DOHH2 (cell line): ENCODE data around the gene MYLK.

Experiments
- H3F3A ChIP-seq: fragments of 200-600 bp; sonication (generic), shearing (Covaris generic); 2 replicates; pipeline ENCODE4 v1.6.0; 2016; ENCODE audit warnings: antibody characterized with exemption, mild to moderate bottlenecking; ENCODE audit not compliant: control insufficient read depth, insufficient read depth
- H3K27ac ChIP-seq: fragments of 200-600 bp; sonication (generic); 2 replicates; pipeline ENCODE4 v1.5.1; 2014; ENCODE audit warnings: low read depth, mild to moderate bottlenecking, low read length, moderate library complexity
- H3K27me3 ChIP-seq: fragments of 200-600 bp; sonication (generic); 2 replicates; pipeline ENCODE4 v1.6.1; 2014; ENCODE audit warnings: mild to moderate bottlenecking, low read length, mixed read lengths; ENCODE audit not compliant: control insufficient read depth
- H3K36me3 ChIP-seq: fragments of 200-600 bp; sonication (generic); 2 replicates; pipeline ENCODE4 v1.6.1; 2014; ENCODE audit warnings: mild to moderate bottlenecking, low read length, moderate library complexity, mixed read lengths; ENCODE audit not compliant: control insufficient read depth
- H3K4me1 ChIP-seq: fragments of 200-600 bp; sonication (generic); 2 replicates; pipeline ENCODE4 v1.6.1; 2014; ENCODE audit warnings: mild to moderate bottlenecking, low read length, mixed read lengths; ENCODE audit not compliant: control insufficient read depth
- H3K4me2 ChIP-seq: fragments of 200-600 bp; sonication (generic); 2 replicates; pipeline ENCODE4 v1.6.0; 2014; ENCODE audit warnings: mild to moderate bottlenecking, low read length, moderate library complexity
- H3K4me3 ChIP-seq: fragments of 200-600 bp; sonication (generic); 2 replicates; pipeline ENCODE4 v1.5.1; 2014; ENCODE audit warnings: mild to moderate bottlenecking, low read length, mixed read lengths
- H3K79me2 ChIP-seq: fragments of 200-600 bp; sonication (generic); 2 replicates; pipeline ENCODE4 v1.6.1; 2014; ENCODE audit warnings: mild to moderate bottlenecking, low read length, mixed read lengths; ENCODE audit not compliant: control insufficient read depth
- H3K9me2 ChIP-seq: fragments of 200-600 bp; sonication (generic); replicated peaks from 2 replicates; pipeline ENCODE4 v1.6.1; 2014; ENCODE audit warnings: mild to moderate bottlenecking, low read length, mixed read lengths; ENCODE audit not compliant: control insufficient read depth
- H3K9me3 ChIP-seq: fragments of 200-600 bp; sonication (generic); 2 replicates; pipeline ENCODE4 v1.6.1; 2014; ENCODE audit warnings: antibody characterized with exemption, low read length, mixed read lengths; ENCODE audit not compliant: control insufficient read depth, insufficient read depth
- H4K20me1 ChIP-seq: fragments of 200-600 bp; sonication (generic); 2 replicates; pipeline ENCODE4 v1.6.0; 2014; ENCODE audit warnings: low read depth, mild to moderate bottlenecking, antibody characterized with exemption, low read length, moderate library complexity; ENCODE audit not compliant: control insufficient read depth, insufficient read depth
- CTCF ChIP-seq: fragments of 200-600 bp; sonication (generic); IDR thresholded peaks from one replicate; pipeline ENCODE4 v1.5.1; 2014; ENCODE audit warnings: antibody characterized with exemption, mild to moderate bottlenecking, low read depth, low read length; ENCODE audit not compliant: poor library complexity, severe bottlenecking
- EZH2phosphoT487 ChIP-seq: fragments of 200-600 bp; sonication (generic); IDR thresholded peaks from 2 replicates; pipeline ENCODE4 v1.6.1; 2017; ENCODE audit warnings: borderline replicate concordance, mild to moderate bottlenecking, antibody characterized with exemption, low read length, moderate library complexity, mixed read lengths

The MYLK gene

DNA sequence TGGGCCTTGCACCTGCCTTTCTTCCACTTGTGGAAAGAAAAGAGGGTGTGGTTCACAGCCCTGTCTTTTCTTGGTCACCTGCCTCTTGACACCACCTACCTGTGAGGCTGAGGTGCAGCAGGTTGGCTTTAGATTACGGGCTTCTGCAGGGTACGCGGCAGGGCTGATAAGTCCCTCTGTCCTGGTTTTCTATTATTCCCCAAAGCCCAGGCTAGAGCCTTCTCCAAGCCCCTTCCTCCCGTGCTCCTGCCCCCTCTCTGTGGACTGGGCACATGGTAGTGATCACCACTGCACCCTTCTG is 254.4 kb downstream of the MYLK start:
- no peaks in the 10 kb centered on the region for H3K9me2 ChIP-seq
- H3K4me1 ChIP-seq = no peaks in the 10 kb centered on the region
- H3K36me3 ChIP-seq = no peaks in the 10 kb centered on the region
- no peak overlapping the region for H3K4me3 ChIP-seq
- no peak overlapping the region for H3K4me2 ChIP-seq
- TF ChIP-seq CTCF (no peak), EZH2phosphoT487 (no peak)
- no peaks in the 10 kb centered on the region for H3K79me2 ChIP-seq
- no peaks in the 10 kb centered on the region for H4K20me1 ChIP-seq
- H3K9me3 ChIP-seq = no peaks in the 10 kb centered on the region
- no peaks in the 10 kb centered on the region for H3F3A ChIP-seq
- no peaks in the 10 kb centered on the region for H3K27me3 ChIP-seq
- H3K27ac ChIP-seq = no peak overlapping the region

- Histone ChIP-seq H3F3A (no peaks in the 10 kb centered on the region), H3K36me3 (no peaks in the 10 kb centered on the region), H3K79me2 (no peaks in the 10 kb centered on the region), H3K9me2 (no peaks in the 10 kb centered on the region), H3K4me3 (no peak overlapping the region), H3K9me3 (no peaks in the 10 kb centered on the region), H3K4me2 (no peak overlapping the region), H4K20me1 (no peaks in the 10 kb centered on the region), H3K4me1 (no peaks in the 10 kb centered on the region), H3K27me3 (no peaks in the 10 kb centered on the region), H3K27ac (no peak overlapping the region)
- no peak for TF ChIP-seq EZH2phosphoT487
- no peak for TF ChIP-seq CTCF
Observed at GRCh38 chr3:123628996-123629746, 255.0 kb downstream of the MYLK start.

DNA sequence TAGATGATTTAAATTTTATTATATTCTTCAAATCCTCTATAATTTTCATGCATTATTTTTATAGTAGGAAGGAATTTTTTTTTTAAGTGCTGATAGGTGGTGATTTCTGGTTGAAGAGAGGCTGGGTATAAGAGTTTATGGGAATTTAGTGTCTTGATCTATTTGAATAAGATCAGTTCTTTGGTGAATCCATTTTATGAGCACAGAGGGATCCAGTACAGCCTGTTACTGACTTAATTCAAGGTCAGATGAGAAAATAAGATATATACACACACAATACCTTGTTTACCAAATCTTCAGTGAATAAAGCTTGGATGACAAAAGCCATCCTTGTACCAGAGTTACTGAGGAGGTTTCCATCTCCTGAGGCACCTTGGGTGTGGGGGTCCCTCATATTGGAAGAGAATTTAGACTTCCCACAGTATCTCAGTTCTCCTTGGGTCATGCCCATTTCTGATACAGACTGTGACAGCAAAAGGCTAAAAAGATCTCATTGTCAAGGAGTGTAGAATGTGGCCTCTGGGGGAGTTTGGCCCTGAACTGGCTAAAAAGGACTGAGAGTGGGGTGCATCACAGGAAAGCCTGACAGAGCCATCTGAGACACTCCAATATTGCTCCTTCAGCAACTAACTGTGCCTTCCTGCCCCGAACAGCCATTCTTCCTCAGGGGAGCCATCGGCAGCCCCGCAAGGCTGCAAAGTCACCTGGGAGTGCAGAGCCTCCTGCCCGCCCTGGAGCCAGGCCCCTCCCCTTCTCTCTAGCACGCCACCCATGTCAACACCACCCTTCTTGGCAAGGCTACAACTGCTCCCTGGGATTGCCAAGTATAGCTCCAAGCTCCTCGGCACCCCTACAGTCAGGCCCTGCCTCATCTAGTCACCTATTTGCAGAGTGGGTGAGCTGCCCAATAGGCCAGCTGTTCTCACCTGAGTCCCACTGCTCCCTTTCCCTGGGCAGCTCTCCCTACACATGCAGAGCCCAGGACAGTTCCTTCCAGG is 256.2 kb downstream of the MYLK start:
- Histone ChIP-seq H3K4me3 (no peak overlapping the region), H3K9me2 (no peaks in the 10 kb centered on the region), H3K36me3 (no peaks in the 10 kb centered on the region), H3K27ac (no peak overlapping the region), H3K4me1 (no peaks in the 10 kb centered on the region), H3K79me2 (no peaks in the 10 kb centered on the region), H3K27me3 (no peaks in the 10 kb centered on the region), H3F3A (no peaks in the 10 kb centered on the region), H3K4me2 (no peak overlapping the region), H4K20me1 (no peaks in the 10 kb centered on the region), H3K9me3 (no peaks in the 10 kb centered on the region)
- TF ChIP-seq EZH2phosphoT487 (no peak), CTCF (no peak)
